Activated T-cell treated with anti-CD3 and anti-CD28 coated beads, Interleukin-2, amount 50 U/mL, for 72 hours (primary cell): ENCODE results near the gene DCHS2. TPM values are rescaled to one million over a fixed set of nuclear protein-coding genes. Genes with fewer than 3 reads are reported as not detected.

Experiments
- total RNA-seq, 2 donors: library from RNA; stranded (reverse); gene quantifications; one replicate each; pipeline ENCODE4 v1.2.3, GENCODE V29; 2022

The DCHS2 gene
- total RNA-seq, 2 donors from 2014 or later, result not detected

Other genes starting within 250 kb of the DCHS2 start
- 100 to 1,000 TPM; 169 to 181 TPM for gene PLRG1, start 58.6 kb upstream of the DCHS2 start, total RNA-seq
- gene FGB, start 71.2 kb upstream of the DCHS2 start, total RNA-seq, result not detected
- not detected for gene FGA, start 98.9 kb upstream of the DCHS2 start, total RNA-seq
- not detected for gene FGG, start 120.9 kb upstream of the DCHS2 start, total RNA-seq